B cell (primary cell): ENCODE results near the gene TET2. TPM values are rescaled to one million over a fixed set of nuclear protein-coding genes. Genes with fewer than 3 reads are reported as not detected.

Experiments used
- ATAC-seq: fragments of 200-7000 bp; cut with Tn5 transposase; one replicate; pipeline ENCODE4 v1.10.0; 2021; ENCODE audit warnings: low read depth, mild to moderate bottlenecking, moderate number of reproducible peaks, moderate library complexity
- CTCF ChIA-PET: fragments of 350-600 bp; sonication (Branson Sonifier 250); formaldehyde crosslinking; loops from one replicate; lab custom pipeline; 2021; ENCODE audit warnings: antibody characterized with exemption, inconsistent platforms; lab: Charles Lee
- POLR2A ChIA-PET: fragments of 350-600 bp; sonication (Branson Sonifier 250); formaldehyde crosslinking; loops from one replicate; lab custom pipeline; 2021; ENCODE audit warnings: antibody characterized with exemption; lab: Charles Lee
- DNase-seq: peaks from one replicate; pipeline ENCODE4 v3.0.0; 2013
- H2AFZ ChIP-seq: 2 replicates; pipeline ENCODE4 v1.6.1; 2012; ENCODE audit warnings: mild to moderate bottlenecking, low read depth, low read length; ENCODE audit not compliant: insufficient read depth, poor library complexity, severe bottlenecking
- H3K27ac ChIP-seq, 2 donors: 1 replicate in 1 of 2; 2 replicates in 1 of 2; pipeline ENCODE4 v1.5.1; 2012 to 2013; ENCODE audit warnings: low read length in 2 of 2, mild to moderate bottlenecking in 2 of 2, moderate library complexity in 1 of 2
- H3K27me3 ChIP-seq, 4 experiments: fragments of 200-600 bp in 1 of 4; sonication (generic) in 1 of 4; replicated peaks in 1 of 4; 1 replicate in 2 of 4; 2 replicates in 2 of 4; pipeline versions ENCODE4 v1.6.1 to v1.7.0; 2013 to 2016; ENCODE audit warnings: low read length in 3 of 4, mild to moderate bottlenecking in 2 of 4, mixed read lengths in 1 of 4, moderate library complexity in 1 of 4; ENCODE audit not compliant: insufficient read depth in 4 of 4, control insufficient read depth in 3 of 4; ENCODE audit errors: control extremely low read depth in 1 of 4
- H3K36me3 ChIP-seq, 2 experiments: replicated peaks in 1 of 2; 1 replicate in 1 of 2; 2 replicates in 1 of 2; pipeline versions ENCODE4 v1.6.1 to v1.7.1; 2013; ENCODE audit warnings: low read length in 1 of 2; ENCODE audit not compliant: insufficient read depth in 2 of 2, control insufficient read depth in 1 of 2; ENCODE audit errors: control extremely low read depth in 1 of 2, extremely low read depth in 1 of 2
- H3K4me1 ChIP-seq, 2 donors: fragments of 200-600 bp in 1 of 2; sonication (generic) in 1 of 2; 1 replicate in 1 of 2; 2 replicates in 1 of 2; pipeline versions ENCODE4 v1.5.1 to v1.6.1; 2013 to 2017; ENCODE audit warnings: low read length in 2 of 2; ENCODE audit not compliant: control insufficient read depth in 2 of 2, insufficient read depth in 2 of 2
- H3K4me2 ChIP-seq: replicated peaks from 2 replicates; pipeline ENCODE3; 2012; ENCODE audit warnings: mild to moderate bottlenecking, low read depth, low read length; ENCODE audit not compliant: poor library complexity, severe bottlenecking
- H3K4me3 ChIP-seq, 5 experiments: fragments of 200-600 bp in 1 of 5; sonication (generic) in 1 of 5; 1 replicate in 3 of 5; 2 replicates in 2 of 5; pipeline versions ENCODE4 v1.5.1 to v1.7.0; 2011 to 2016; ENCODE audit warnings: low read length in 4 of 5, mild to moderate bottlenecking in 4 of 5, low read depth in 2 of 5, control low read depth in 1 of 5, moderate library complexity in 1 of 5; ENCODE audit not compliant: insufficient read depth in 1 of 5; ENCODE audit errors: control extremely low read depth in 1 of 5, extremely low read depth in 1 of 5
- H3K79me2 ChIP-seq: fragments of 200-600 bp; sonication (generic); one replicate; pipeline ENCODE4 v1.6.0; 2016; ENCODE audit warnings: low read length; ENCODE audit not compliant: control insufficient read depth, insufficient read depth
- H3K9ac ChIP-seq: fragments of 200-600 bp; sonication (generic); 2 replicates; pipeline ENCODE4 v1.6.1; 2017; ENCODE audit warnings: mild to moderate bottlenecking, low read length, moderate library complexity
- H3K9me3 ChIP-seq, 3 donors: one replicate each; pipeline versions ENCODE4 v1.6.1 to v1.7.1; 2013; ENCODE audit warnings: low read length in 2 of 3; ENCODE audit not compliant: control insufficient read depth in 2 of 3, insufficient read depth in 1 of 3; ENCODE audit errors: control extremely low read depth in 1 of 3
- H4K20me1 ChIP-seq: 2 replicates; pipeline ENCODE4 v1.6.0; 2012; ENCODE audit warnings: mild to moderate bottlenecking, low read length; ENCODE audit not compliant: insufficient read depth, control insufficient read depth, poor library complexity, severe bottlenecking
- H3K27ac Mint-ChIP-seq: one replicate; pipeline ENCODE4 v1.8.0; 2021; ENCODE audit warnings: mixed read lengths
- H3K27me3 Mint-ChIP-seq: one replicate; pipeline ENCODE4 v1.8.0; 2021; ENCODE audit warnings: mixed read lengths
- H3K4me1 Mint-ChIP-seq: one replicate; pipeline ENCODE4 v1.8.0; 2021; ENCODE audit warnings: mixed read lengths
- H3K4me3 Mint-ChIP-seq: one replicate; pipeline ENCODE4 v1.8.0; 2021; ENCODE audit warnings: mixed read lengths
- H3K9me3 Mint-ChIP-seq: one replicate; pipeline ENCODE4 v1.8.0; 2022; ENCODE audit warnings: mixed read lengths; ENCODE audit not compliant: insufficient read depth
- CTCF ChIP-seq: fragments of 200-600 bp; IDR thresholded peaks from one replicate; pipeline ENCODE4 v1.8.0; 2022; ENCODE audit warnings: antibody characterized with exemption, mild to moderate bottlenecking
- EZH2 ChIP-seq: IDR thresholded peaks from 2 replicates; pipeline ENCODE4 v1.6.1; 2012; ENCODE audit warnings: borderline replicate concordance, low read depth, mild to moderate bottlenecking, moderate library complexity, low read length; ENCODE audit not compliant: insufficient read depth, poor library complexity, severe bottlenecking
- WGBS: methylation state at CpG from one replicate; pipeline ENCODE4 v1.1.5; 2013; ENCODE audit warnings: missing lambda C conversion rate; ENCODE audit not compliant: insufficient coverage; 5-methylcytosine and 5-hydroxymethylcytosine counted together
- intact Hi-C: fragments of 100-400 bp; cut with micrococcal nuclease; formaldehyde crosslinking; loops from one replicate; pipeline ENCODE4 v1.10.0; 2022
- polyA plus RNA-seq: library from polyadenylated mRNA; depleted of rRNA; stranded (reverse); fragments of >200 nt; gene quantifications from 2 replicates; pipeline ENCODE4 v1.2.3, GENCODE V29; 2012
- total RNA-seq, 2 donors: library from RNA; stranded (reverse); fragments of 120-200 nt in 1 of 2; gene quantifications; 1 replicate in 1 of 2; 2 replicates in 1 of 2; pipeline versions ENCODE4 v1.2.3 to v1.2.4, GENCODE V29; 2013 to 2022

The TET2 gene
- total and polyA plus RNA-seq, 2 donors (not counting 1 experiment from before 2014, with no cell fraction given) = 7.1 to 56.8 TPM

GRCh38 chr4:105148776-105149175 is 2.1 kb downstream of the TET2 start:
- peaks cover 13% of the 10 kb centered on the region for H4K20me1 ChIP-seq
- H3K4me2 ChIP-seq = peak overlapping the region; percentile 88
- no peaks in the 10 kb centered on the region for H3K27me3 ChIP-seq
- Mint-ChIP-seq H3K9me3 (no peaks in the 10 kb centered on the region), H3K27me3 (no peaks in the 10 kb centered on the region), H3K27ac (no peak overlapping the region), H3K4me1 (peaks cover 41% of the 10 kb centered on the region), H3K4me3 (peak overlapping the region; percentile 60)
- H3K9me3 ChIP-seq = no peaks in the 10 kb centered on the region
- H3K4me1 ChIP-seq = peaks cover 14 to 17% of the 10 kb centered on the region in 2 donors
- DNase-seq = no peak
- peak overlapping the region in 1 of 5 experiments; percentile 94 for H3K4me3 ChIP-seq
- no peak overlapping the region for H3K27ac ChIP-seq
- intact Hi-C loops = loop anchor here (5.0 to 10.0 kb wide), 2 partner anchors 214 to 1169 kb away; partner anchors contain the start of genes AIMP1 and TBCK
- no peaks in the 10 kb centered on the region for H3K36me3 ChIP-seq
- no CpG with 5 or more reads among the region's 5 CpGs for WGBS
- POLR2A ChIA-PET = no interaction called here
- peak overlapping the region; percentile 95 for H3K9ac ChIP-seq
- CTCF ChIA-PET = no interaction called here
- H2AFZ ChIP-seq = no peak overlapping the region
- no peak for ATAC-seq
- peaks cover 69% of the 10 kb centered on the region for H3K79me2 ChIP-seq
- TF ChIP-seq CTCF = no peak
- TF ChIP-seq EZH2 = no peak

- Mint-ChIP-seq H3K9me3 (no peaks in the 10 kb centered on the region), H3K4me1 (peaks cover 45% of the 10 kb centered on the region), H3K4me3 (peak overlapping the region; percentile 1), H3K27ac (no peak overlapping the region), H3K27me3 (no peaks in the 10 kb centered on the region)
- Histone ChIP-seq H3K4me2 (no peak overlapping the region), H3K4me3 (no peak overlapping the region), H3K9ac (no peak overlapping the region), H3K79me2 (peaks cover 79% of the 10 kb centered on the region), H3K4me1 (peaks cover 14 to 17% of the 10 kb centered on the region in 2 donors), H3K27ac (no peak overlapping the region), H3K27me3 (no peaks in the 10 kb centered on the region), H3K9me3 (no peaks in the 10 kb centered on the region), H3K36me3 (no peaks in the 10 kb centered on the region), H2AFZ (no peak overlapping the region), H4K20me1 (peaks cover 22% of the 10 kb centered on the region)
- ATAC-seq (no peak), DNase-seq (no peak)
- CTCF ChIA-PET = no interaction called here
- POLR2A ChIA-PET = no interaction called here
- intact Hi-C loops = loop anchor here (5.0 to 10.0 kb wide), 2 partner anchors 215 to 1168 kb away; partner anchors contain the start of genes AIMP1 and TBCK
- 90% methylated on average over 1 of the region's 1 CpG for WGBS
- TF ChIP-seq CTCF (no peak), EZH2 (no peak)
Observed at GRCh38 chr4:105149771-105150170, 3.1 kb downstream of the TET2 start.
